Measurements from ENCODE around the gene CD160. TPM values are rescaled to one million over a fixed set of nuclear protein-coding genes. Genes with fewer than 3 reads are reported as not detected.
A peak's percentile ranks its signal among the peaks of the same experiment; 100 is the strongest.

Gene CD160
- total and polyA plus RNA-seq, 7 donors = 0.31 to 0.60 TPM; not detected in 5

GRCh38 chr1:145730467-145730866 lies 11.2 kb downstream of the CD160 start:
- no peak for DNase-seq
- WGBS, 2 donors = 87 to 91% methylated on average over 4 of the region's 4 CpGs
- H3K9me3 ChIP-seq = no peaks in the 10 kb centered on the region
- no peak overlapping the region for H3K4me3 ChIP-seq
- H3K27ac ChIP-seq = no peak overlapping the region
- intact Hi-C loops (cut with DNase I) = no loop called here
- H3K27me3 ChIP-seq = no peaks in the 10 kb centered on the region
- no peaks in the 10 kb centered on the region for H3K4me1 ChIP-seq
- no peak for TF ChIP-seq EP300 (IDR thresholded peaks at IDR 0.05)
- TF ChIP-seq CTCF (IDR thresholded peaks at IDR 0.05) = no peak
- TF ChIP-seq POLR2AphosphoS5 (IDR thresholded peaks at IDR 0.05) = peak in 1 of 4 donors; percentile 12
- no peak for TF ChIP-seq POLR2A (IDR thresholded peaks at IDR 0.05)
- no peaks in the 10 kb centered on the region for H3K36me3 ChIP-seq

DNA sequence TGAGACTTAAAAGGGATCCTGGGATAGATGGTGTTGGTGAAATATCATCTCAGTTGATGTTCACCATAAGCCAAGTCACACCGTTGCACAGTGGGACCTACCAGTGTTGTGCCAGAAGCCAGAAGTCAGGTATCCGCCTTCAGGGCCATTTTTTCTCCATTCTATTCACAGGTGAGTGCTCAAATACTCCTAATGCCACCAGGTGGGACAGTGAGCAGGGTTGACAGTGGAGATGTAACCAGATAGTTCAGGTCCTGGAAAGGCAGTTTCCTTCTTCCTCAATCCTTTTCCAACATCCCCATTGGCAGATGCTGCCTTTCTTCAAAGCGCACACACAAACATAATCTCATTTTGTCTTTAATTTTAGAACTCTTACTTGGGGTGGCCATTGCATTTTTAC lies 11.6 kb downstream of the CD160 start:
- Histone ChIP-seq H3K4me3 (no peak overlapping the region), H3K27ac (no peak overlapping the region), H3K27me3 (no peaks in the 10 kb centered on the region), H3K4me1 (no peaks in the 10 kb centered on the region), H3K36me3 (no peaks in the 10 kb centered on the region), H3K9me3 (no peaks in the 10 kb centered on the region)
- no peak for TF ChIP-seq POLR2A (IDR thresholded peaks at IDR 0.05)
- WGBS, 2 donors = 95 to 96% methylated on average over 3 of the region's 3 CpGs
- DNase-seq = no peak
- intact Hi-C loops (cut with DNase I) = no loop called here

DNA sequence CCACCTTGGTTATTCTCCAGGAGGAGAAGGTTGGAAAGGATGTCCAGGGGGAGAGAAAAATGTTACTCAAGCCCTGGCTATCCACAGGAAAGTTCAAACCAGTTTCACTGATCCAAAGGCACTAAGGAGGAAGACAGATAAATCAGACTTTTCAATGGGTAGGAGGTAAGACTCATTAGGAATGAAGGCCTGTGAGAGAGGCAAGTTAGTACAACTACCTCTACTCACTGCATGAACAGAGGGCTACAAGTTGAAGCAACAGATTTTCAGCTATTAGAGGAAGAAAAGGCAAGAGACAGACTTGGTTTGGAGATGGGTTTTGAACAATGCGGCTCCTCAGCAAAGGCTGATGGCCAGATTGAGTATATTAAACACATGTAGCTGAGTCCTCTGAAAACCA lies 16.9 kb downstream of the CD160 start:
- Histone ChIP-seq H3K9me3 (no peaks in the 10 kb centered on the region), H3K4me3 (no peak overlapping the region), H3K27ac (no peak overlapping the region), H3K4me1 (no peaks in the 10 kb centered on the region), H3K27me3 (no peaks in the 10 kb centered on the region), H3K36me3 (peaks cover 0 to 9% (median 2%) of the 10 kb centered on the region in 4 donors)
- no peak for DNase-seq
- TF ChIP-seq POLR2A (IDR thresholded peaks at IDR 0.05) (no peak), EP300 (IDR thresholded peaks at IDR 0.05) (no peak), POLR2AphosphoS5 (IDR thresholded peaks at IDR 0.05) (no peak)
- intact Hi-C loops (cut with DNase I) = no loop called here
- 98 to 100% methylated on average over 1 of the region's 1 CpG for WGBS, 2 donors

DNA sequence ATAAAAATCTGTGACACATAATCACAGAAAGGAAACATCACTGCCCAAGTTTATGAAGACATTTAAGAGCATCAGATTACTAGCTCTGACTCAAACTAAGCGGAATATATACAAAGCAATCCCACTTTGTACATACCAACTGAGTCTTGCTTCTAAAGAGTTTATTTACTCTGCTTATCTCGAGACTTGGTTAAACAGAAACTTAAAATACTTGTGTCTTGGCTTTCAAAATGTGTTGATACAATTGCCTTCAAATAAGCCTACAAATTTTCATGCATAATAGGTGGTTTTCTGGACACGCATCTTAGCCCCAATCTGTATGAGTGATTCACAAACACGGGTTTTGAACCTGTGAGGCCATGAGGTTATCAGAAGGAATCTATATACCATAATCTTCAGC lies 21.0 kb downstream of the CD160 start:
- intact Hi-C loops (cut with DNase I) = no loop called here
- Histone ChIP-seq H3K27ac (no peak overlapping the region), H3K27me3 (no peaks in the 10 kb centered on the region), H3K9me3 (no peaks in the 10 kb centered on the region), H3K4me1 (no peaks in the 10 kb centered on the region), H3K36me3 (peaks cover 7 to 48% (median 15%) of the 10 kb centered on the region in 4 donors), H3K4me3 (no peak overlapping the region)
- WGBS, 2 donors = 18 to 60% methylated on average over 4 of the region's 4 CpGs
- TF ChIP-seq POLR2AphosphoS5 (IDR thresholded peaks at IDR 0.05) = no peak
- TF ChIP-seq CTCF (IDR thresholded peaks at IDR 0.05) = no peak
- TF ChIP-seq POLR2A (IDR thresholded peaks at IDR 0.05) = no peak
- TF ChIP-seq EP300 (IDR thresholded peaks at IDR 0.05) = no peak
- DNase-seq = no peak

GRCh38 chr1:145747398-145748247 lies 28.3 kb downstream of the CD160 start:
- Histone ChIP-seq H3K36me3 (peaks cover 20 to 90% (median 40%) of the 10 kb centered on the region in 4 donors), H3K4me1 (peaks cover 0 to 33% (median 14%) of the 10 kb centered on the region in 4 donors), H3K27me3 (no peaks in the 10 kb centered on the region), H3K4me3 (no peak overlapping the region), H3K9me3 (no peaks in the 10 kb centered on the region), H3K27ac (peak overlapping the region in 1 of 4 donors; percentile 67)
- 89 to 94% methylated on average over 9 of the region's 9 CpGs for WGBS, 2 donors
- TF ChIP-seq EP300 (IDR thresholded peaks at IDR 0.05) (no peak), CTCF (IDR thresholded peaks at IDR 0.05) (no peak), POLR2AphosphoS5 (IDR thresholded peaks at IDR 0.05) (no peak), POLR2A (IDR thresholded peaks at IDR 0.05) (no peak)
- intact Hi-C loops (cut with DNase I) = no loop called here
- DNase-seq = no peak
